Panc1 (cell line): ENCODE results near the gene MAP3K13.

Experiments used
- CTCF ChIP-seq: fragments of 450-650 bp; IDR thresholded peaks from 2 replicates; pipeline ENCODE4 v1.5.1; 2017; ENCODE audit warnings: mild to moderate bottlenecking
- REST ChIP-seq, 2 experiments: IDR thresholded peaks; 2 replicates each; pipeline ENCODE4 v1.6.1; 2011 to 2012; ENCODE audit warnings: low read depth in 2 of 2, control low read depth in 1 of 2, low read length in 1 of 2, mild to moderate bottlenecking in 1 of 2, moderate library complexity in 1 of 2; ENCODE audit not compliant: insufficient read depth in 1 of 2

- TF ChIP-seq CTCF, result no peak
- TF ChIP-seq REST (IDR thresholded peaks at IDR 0.05; ENCODE audit: insufficient read depth in 1 of 2, low read depth in 2 of 2, low read length in 1 of 2), result no peak
Observed at GRCh38 chr3:185405243-185405642, 42.3 kb downstream of the MAP3K13 start.
